HG03520 (cell line): ENCODE results near the gene TRIP10.
"Not testable (repeated sequence)": the region's sequence is repeated elsewhere in the genome, so short reads cannot be mapped to it uniquely, and the experiment has no call there.

ENCODE experiments used
- ATAC-seq: cut with Tn5 transposase; IDR thresholded peaks from one replicate; pipeline ENCODE4 v1.9.1; 2021; ENCODE audit warnings: mild to moderate bottlenecking, moderate library complexity; ENCODE audit not compliant: unreplicated experiment

Gene TRIP10

GRCh38 chr19:6739390-6739882 is at the start of gene TRIP10:
TRIP10 (plus strand) TSS chr19:6739680; CDS start chr19:6739762, 82 bp downstream.
- no peak for ATAC-seq

- ATAC-seq: no peak
These were observed 49.2 kb upstream of the TRIP10 start for GRCh38 chr19:6690160-6690885.

- ATAC-seq: no peak
These were observed 48.1 kb upstream of the TRIP10 start for GRCh38 chr19:6691342-6691741.

- ATAC-seq: no peak
These were observed 47.5 kb upstream of the TRIP10 start for GRCh38 chr19:6692027-6692426.

- no peak for ATAC-seq
These were observed 46.4 kb upstream of the TRIP10 start for GRCh38 chr19:6693056-6693471.

GRCh38 chr19:6693681-6694080 is 45.8 kb upstream of the TRIP10 start:
- no peak for ATAC-seq

- ATAC-seq: no peak
These were observed 45.2 kb upstream of the TRIP10 start for GRCh38 chr19:6694147-6694815.

- ATAC-seq: no peak
These were observed 43.1 kb upstream of the TRIP10 start for GRCh38 chr19:6696239-6696820.

GRCh38 chr19:6697291-6697690 is 42.2 kb upstream of the TRIP10 start:
- no peak for ATAC-seq

- ATAC-seq: no peak
These were observed 39.5 kb upstream of the TRIP10 start for GRCh38 chr19:6699935-6700334.

GRCh38 chr19:6700586-6701316 is 38.7 kb upstream of the TRIP10 start:
- no peak for ATAC-seq

GRCh38 chr19:6705931-6706632 is 33.4 kb upstream of the TRIP10 start:
- no peak for ATAC-seq

- no peak for ATAC-seq
These were observed 32.9 kb upstream of the TRIP10 start for GRCh38 chr19:6706633-6706958.

- ATAC-seq: no peak
These were observed 32.3 kb upstream of the TRIP10 start for GRCh38 chr19:6707011-6707657.

- no peak for ATAC-seq
These were observed 31.8 kb upstream of the TRIP10 start for GRCh38 chr19:6707658-6708018.

- no peak for ATAC-seq
These were observed 31.1 kb upstream of the TRIP10 start for GRCh38 chr19:6708346-6708745.

- ATAC-seq: not testable (repeated sequence)
These were observed 30.6 kb upstream of the TRIP10 start for GRCh38 chr19:6708913-6709312.

GRCh38 chr19:6709549-6709948 is 29.9 kb upstream of the TRIP10 start:
- ATAC-seq: no peak

- no peak for ATAC-seq
These were observed 29.0 kb upstream of the TRIP10 start for GRCh38 chr19:6710273-6711077.

GRCh38 chr19:6711078-6711361 is 28.5 kb upstream of the TRIP10 start:
- no peak for ATAC-seq
